Prostate gland (tissue), 2 donors: ENCODE data around the gene C4BPB.

Source experiments
- CTCF ChIP-seq, 4 experiments: fragments of 200-600 bp in 2 of 4; fragments of 450-650 bp in 2 of 4; sonication (generic) in 2 of 4; IDR thresholded peaks; 1 replicate in 3 of 4; 2 replicates in 1 of 4; pipeline ENCODE4 v1.5.1; 2016 to 2019; ENCODE audit warnings: antibody characterized with exemption in 4 of 4, mild to moderate bottlenecking in 2 of 4, moderate library complexity in 2 of 4
- POLR2A ChIP-seq: fragments of 450-650 bp; IDR thresholded peaks from one replicate; pipeline ENCODE4 v1.6.1; 2016; ENCODE audit warnings: antibody characterized with exemption, mild to moderate bottlenecking

DNA sequence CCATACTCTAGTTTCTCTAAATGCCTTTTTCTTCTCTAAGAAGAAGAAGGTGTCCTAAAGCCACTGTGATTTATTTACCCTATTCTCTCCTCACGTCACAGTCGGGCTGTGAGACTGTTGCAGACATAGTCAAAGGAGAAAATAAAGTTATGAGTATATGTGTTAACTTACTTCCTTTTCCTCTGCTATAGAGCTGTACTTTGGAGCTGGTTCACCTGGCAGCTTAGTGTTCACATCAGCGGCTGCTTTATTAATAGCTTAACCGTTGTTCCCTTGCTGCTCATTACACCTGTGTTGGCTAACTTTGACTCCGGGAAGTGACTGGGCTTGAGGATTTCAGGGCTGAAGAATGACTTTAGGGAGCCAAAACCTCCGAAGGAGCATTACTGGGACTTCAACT lies 32.0 kb upstream of the C4BPB start:
- no peak for TF ChIP-seq CTCF (IDR thresholded peaks at IDR 0.05)
- TF ChIP-seq POLR2A, result no peak
